ELR (cell line): ENCODE results near the gene PKN3.

ENCODE experiments used
- DNase-seq: peaks from one replicate; pipeline ENCODE4 v3.0.0-alpha.2; 2015; ENCODE audit warnings: low read depth

Gene PKN3

GRCh38 chr9:128716581-128717254, 14.4 kb downstream of the PKN3 start:
- no peak for DNase-seq

- DNase-seq = no peak
Measured at GRCh38 chr9:128718047-128718446, 15.7 kb downstream of the PKN3 start.

GRCh38 chr9:128718475-128718874, 16.2 kb downstream of the PKN3 start:
- DNase-seq = no peak

GRCh38 chr9:128719919-128720605, 17.8 kb downstream of the PKN3 start:
- DNase-seq = no peak

- DNase-seq = no peak
Measured at GRCh38 chr9:128720841-128721486, 18.7 kb downstream of the PKN3 start.

- no peak for DNase-seq
Measured at GRCh38 chr9:128721487-128722010, 19.2 kb downstream of the PKN3 start.

GRCh38 chr9:128722380-128723351, 20.4 kb downstream of the PKN3 start:
- DNase-seq = no peak

- DNase-seq = peak; percentile 30
Measured at GRCh38 chr9:128723352-128723865, 21.1 kb downstream of the PKN3 start.

- peak; percentile 99 for DNase-seq
Measured at GRCh38 chr9:128723866-128724743, 21.8 kb downstream of the PKN3 start, which contains the start of gene ZDHHC12. ZDHHC12 (minus strand) TSS chr9:128724127; CDS start chr9:128724093, 34 bp downstream.

GRCh38 chr9:128724744-128725211, 22.5 kb downstream of the PKN3 start:
- peak; percentile 89 for DNase-seq

GRCh38 chr9:128727640-128728248, 25.4 kb downstream of the PKN3 start:
- no peak for DNase-seq

- no peak for DNase-seq
Measured at GRCh38 chr9:128728298-128728697, 26.0 kb downstream of the PKN3 start.

GRCh38 chr9:128729302-128729701, 27.0 kb downstream of the PKN3 start:
- no peak for DNase-seq

- no peak for DNase-seq
Measured at GRCh38 chr9:128729766-128730517, 27.6 kb downstream of the PKN3 start.

- no peak for DNase-seq
Measured at GRCh38 chr9:128731093-128731492, 28.8 kb downstream of the PKN3 start.

GRCh38 chr9:128731691-128732090, 29.4 kb downstream of the PKN3 start:
- no peak for DNase-seq

GRCh38 chr9:128732576-128732975, 30.3 kb downstream of the PKN3 start:
- no peak for DNase-seq

GRCh38 chr9:128733256-128733655, 31.0 kb downstream of the PKN3 start:
- DNase-seq = peak; percentile 93

GRCh38 chr9:128735373-128735772, 33.1 kb downstream of the PKN3 start:
- no peak for DNase-seq
